Measurements from ENCODE around the gene ZSCAN9.

ZSCAN9 gene

GRCh38 chr6:28215425-28215824 is 9.7 kb upstream of the ZSCAN9 start:
- Histone ChIP-seq H3K4me1 (ENCODE audit: insufficient read depth, low read length) (no peaks in the 10 kb centered on the region), H3K9ac (ENCODE audit: low read depth, low read length) (no peak overlapping the region)

GRCh38 chr6:28217890-28218289 is 7.2 kb upstream of the ZSCAN9 start:
- no peak for TF ChIP-seq CTCF (IDR thresholded peaks at IDR 0.05; ENCODE audit: borderline replicate concordance, extremely low read depth, low read length, poor library complexity, severe bottlenecking)
- no peak for TF ChIP-seq EZH2 (IDR thresholded peaks at IDR 0.05; ENCODE audit: borderline replicate concordance, low read depth, low read length, severe bottlenecking)
- Histone ChIP-seq H3K27me3 (ENCODE audit: insufficient read depth, low read length, poor library complexity) (peaks cover 6% of the 10 kb centered on the region), H3K79me2 (ENCODE audit: insufficient read depth, low read length) (no peaks in the 10 kb centered on the region), H3K9ac (ENCODE audit: low read depth, low read length) (no peak overlapping the region), H4K20me1 (ENCODE audit: insufficient read depth, low read length) (no peaks in the 10 kb centered on the region), H3K4me1 (ENCODE audit: insufficient read depth, low read length) (no peaks in the 10 kb centered on the region), H3K4me3 (ENCODE audit: low read depth in 1 of 2, low read length in 2 of 2) (no peak overlapping the region), H2AFZ (ENCODE audit: low read depth, low read length) (no peak overlapping the region), H3K36me3 (ENCODE audit: insufficient read depth, low read length) (no peaks in the 10 kb centered on the region), H3K4me2 (ENCODE audit: insufficient read depth, low read length) (no peak overlapping the region), H3K9me3 (ENCODE audit: insufficient read depth, low read length, severe bottlenecking) (no peaks in the 10 kb centered on the region), H3K27ac (ENCODE audit: low read length) (no peak overlapping the region)
- DNase-seq = no peak
- no peak for ATAC-seq (ENCODE audit: insufficient read depth, low read depth)

More at GRCh38 chr6:28215425-28215824, 9.7 kb upstream of the ZSCAN9 start:
- Histone ChIP-seq H3K27ac (ENCODE audit: low read length) (no peak overlapping the region), H3K27me3 (ENCODE audit: insufficient read depth, low read length, poor library complexity) (peaks cover 10% of the 10 kb centered on the region), H4K20me1 (ENCODE audit: insufficient read depth, low read length) (no peaks in the 10 kb centered on the region), H3K4me3 (ENCODE audit: low read depth in 1 of 2, low read length in 2 of 2) (no peak overlapping the region), H3K79me2 (ENCODE audit: insufficient read depth, low read length) (no peaks in the 10 kb centered on the region), H3K36me3 (ENCODE audit: insufficient read depth, low read length) (no peaks in the 10 kb centered on the region), H3K9me3 (ENCODE audit: insufficient read depth, low read length, severe bottlenecking) (no peaks in the 10 kb centered on the region), H3K4me2 (ENCODE audit: insufficient read depth, low read length) (no peak overlapping the region), H2AFZ (ENCODE audit: low read depth, low read length) (no peak overlapping the region)
- TF ChIP-seq CTCF (IDR thresholded peaks at IDR 0.05; ENCODE audit: borderline replicate concordance, extremely low read depth, low read length, poor library complexity, severe bottlenecking) (no peak), EZH2 (IDR thresholded peaks at IDR 0.05; ENCODE audit: borderline replicate concordance, low read depth, low read length, severe bottlenecking) (no peak)
- no peak for DNase-seq
- ATAC-seq (ENCODE audit: insufficient read depth, low read depth) = no peak

GRCh38 chr6:28218312-28219248 is 6.5 kb upstream of the ZSCAN9 start:
- no peak overlapping the region for H3K4me3 ChIP-seq (ENCODE audit: low read depth in 1 of 2, low read length in 2 of 2)
- H3K79me2 ChIP-seq (ENCODE audit: insufficient read depth, low read length) = no peaks in the 10 kb centered on the region
- H3K36me3 ChIP-seq (ENCODE audit: insufficient read depth, low read length) = no peaks in the 10 kb centered on the region
- H3K27me3 ChIP-seq (ENCODE audit: insufficient read depth, low read length, poor library complexity) = peaks cover 6% of the 10 kb centered on the region
- H3K27ac ChIP-seq (ENCODE audit: low read length) = no peak overlapping the region
- no peaks in the 10 kb centered on the region for H3K4me1 ChIP-seq (ENCODE audit: insufficient read depth, low read length)
- H2AFZ ChIP-seq (ENCODE audit: low read depth, low read length) = no peak overlapping the region
- no peak for ATAC-seq (ENCODE audit: insufficient read depth, low read depth)
- H3K9ac ChIP-seq (ENCODE audit: low read depth, low read length) = no peak overlapping the region
- no peaks in the 10 kb centered on the region for H3K9me3 ChIP-seq (ENCODE audit: insufficient read depth, low read length, severe bottlenecking)
- TF ChIP-seq EZH2 (IDR thresholded peaks at IDR 0.05; ENCODE audit: borderline replicate concordance, low read depth, low read length, severe bottlenecking) (no peak), CTCF (IDR thresholded peaks at IDR 0.05; ENCODE audit: borderline replicate concordance, extremely low read depth, low read length, poor library complexity, severe bottlenecking) (no peak)
- no peak for DNase-seq
- H4K20me1 ChIP-seq (ENCODE audit: insufficient read depth, low read length) = no peaks in the 10 kb centered on the region
- no peak overlapping the region for H3K4me2 ChIP-seq (ENCODE audit: insufficient read depth, low read length)

Measured in DND-41 (cell line).